ENCODE results near the gene WBP1.
"Not testable (repeated sequence)": the region's sequence is repeated elsewhere in the genome, so short reads cannot be mapped to it uniquely, and the experiment has no call there.

WBP1 gene

DNA sequence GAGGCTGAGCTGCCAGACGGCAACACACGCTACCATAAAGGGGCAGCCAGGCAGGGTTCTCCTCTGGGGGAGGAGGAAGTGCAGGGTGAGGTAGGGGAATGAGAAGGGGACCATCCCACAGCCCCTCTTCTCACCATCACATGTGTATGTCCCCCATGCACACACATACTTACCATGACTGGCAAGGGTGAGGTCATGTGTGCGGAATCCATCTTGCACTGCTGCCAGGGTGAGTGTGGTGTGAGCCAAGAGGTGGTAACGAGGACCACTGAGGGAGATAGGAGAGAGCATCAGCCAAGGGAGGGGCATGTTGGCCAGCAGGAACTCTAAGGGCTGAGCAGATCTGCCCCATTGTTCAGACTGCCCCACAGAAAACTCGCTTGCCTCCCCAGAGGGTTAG is 29.6 kb upstream of the WBP1 start:
- no peak for DNase-seq

DNA sequence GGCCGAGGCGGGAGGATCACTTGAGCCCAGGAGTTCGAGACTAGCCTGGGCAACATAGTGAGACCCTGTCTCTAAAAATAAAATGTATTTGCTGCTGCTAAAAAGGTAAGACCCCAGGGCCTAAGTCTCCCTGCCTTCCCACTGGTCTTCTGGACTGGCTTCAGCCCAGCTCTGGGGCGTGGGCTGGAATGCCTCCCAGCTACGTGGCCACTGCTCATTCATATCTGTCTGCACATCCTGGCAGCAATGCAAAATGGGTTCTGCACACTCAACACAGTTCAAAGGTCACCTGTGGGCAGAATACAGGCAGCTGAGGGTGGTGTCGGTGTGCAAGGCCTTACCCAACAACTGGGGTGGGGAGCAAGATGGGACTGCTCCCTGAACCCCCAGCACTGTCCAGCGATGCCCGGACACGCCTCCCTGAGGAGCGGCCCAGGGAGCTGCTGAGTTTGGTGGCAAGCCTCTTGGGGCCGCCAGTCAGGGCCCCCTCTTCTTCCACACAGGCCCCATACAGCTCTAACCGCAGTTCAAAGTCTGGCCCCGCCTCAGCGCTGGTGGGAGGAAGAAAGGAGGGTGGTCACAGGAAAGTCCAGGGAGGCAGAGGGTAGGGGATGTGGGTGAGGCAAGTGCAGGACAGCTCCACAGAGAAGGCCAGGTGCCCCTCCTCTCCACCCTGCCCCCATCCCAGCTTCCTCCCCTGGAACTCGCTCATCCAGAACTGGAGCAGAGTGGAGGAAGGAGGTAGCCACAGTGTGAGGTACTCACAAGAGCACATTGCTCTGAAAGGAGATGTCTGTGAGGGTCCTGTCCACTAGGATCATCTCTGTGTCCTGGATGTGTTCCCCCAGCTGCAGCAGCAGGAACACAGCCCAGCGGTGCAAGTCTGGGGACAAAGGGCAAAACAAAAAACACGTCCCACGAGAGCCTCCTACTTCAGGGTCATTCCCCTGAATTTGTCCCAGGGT is 28.5 kb upstream of the WBP1 start:
- DNase-seq: no peak

DNA sequence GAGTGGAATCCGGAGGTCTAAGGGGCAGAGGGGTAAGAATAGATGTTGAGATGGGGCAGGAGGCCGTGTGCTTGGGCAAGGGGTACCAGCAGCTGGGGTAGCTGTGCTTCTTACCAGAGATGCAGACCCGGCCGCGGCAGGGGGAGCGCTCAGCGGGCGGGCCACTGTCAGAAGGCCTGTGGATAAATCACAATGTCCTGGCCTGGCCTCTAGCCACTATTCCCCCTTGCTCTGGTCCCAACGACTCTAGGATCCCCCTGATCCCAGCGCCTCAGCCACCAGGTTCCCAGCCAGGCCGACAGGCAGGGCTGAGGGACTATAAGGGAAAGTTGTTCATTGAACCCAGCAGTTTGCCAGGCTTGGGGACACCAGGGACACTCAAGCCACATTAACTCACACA is 27.7 kb upstream of the WBP1 start:
- no peak for DNase-seq

DNA sequence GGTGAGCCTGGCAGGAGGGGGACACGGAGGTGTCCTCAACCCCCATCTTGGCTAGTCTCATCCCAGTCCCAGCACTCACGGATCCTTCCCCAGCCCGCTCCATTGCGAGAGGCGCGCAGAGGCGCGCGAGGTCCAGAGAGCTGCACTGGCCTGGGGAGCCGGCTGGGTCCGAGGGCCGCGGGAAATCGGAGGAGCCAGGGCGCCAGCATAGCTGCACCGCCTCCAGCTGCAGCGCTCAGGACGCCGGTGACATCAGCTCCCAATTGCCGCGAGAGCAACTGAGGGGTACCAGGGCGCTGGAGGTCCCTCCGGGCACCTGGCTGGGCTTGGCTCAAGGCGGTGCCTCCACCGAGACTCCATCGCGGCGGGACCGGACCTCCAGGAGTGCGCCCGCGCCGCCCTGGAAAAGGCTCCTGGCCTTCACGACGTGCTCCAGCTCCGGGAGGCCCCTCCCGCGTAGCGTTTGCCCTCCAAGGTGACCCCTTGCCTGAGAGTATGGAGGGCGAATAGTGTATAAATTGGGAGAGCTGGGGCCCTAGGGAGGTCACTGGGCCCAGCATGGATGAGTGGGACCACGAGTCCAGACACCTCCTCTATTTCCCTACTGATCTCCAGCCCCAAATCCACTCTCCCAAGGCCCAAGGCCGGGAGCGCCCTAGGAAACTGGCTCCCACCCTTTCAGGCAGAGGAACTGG is 22.0 kb upstream of the WBP1 start:
- DNase-seq: no peak

DNA sequence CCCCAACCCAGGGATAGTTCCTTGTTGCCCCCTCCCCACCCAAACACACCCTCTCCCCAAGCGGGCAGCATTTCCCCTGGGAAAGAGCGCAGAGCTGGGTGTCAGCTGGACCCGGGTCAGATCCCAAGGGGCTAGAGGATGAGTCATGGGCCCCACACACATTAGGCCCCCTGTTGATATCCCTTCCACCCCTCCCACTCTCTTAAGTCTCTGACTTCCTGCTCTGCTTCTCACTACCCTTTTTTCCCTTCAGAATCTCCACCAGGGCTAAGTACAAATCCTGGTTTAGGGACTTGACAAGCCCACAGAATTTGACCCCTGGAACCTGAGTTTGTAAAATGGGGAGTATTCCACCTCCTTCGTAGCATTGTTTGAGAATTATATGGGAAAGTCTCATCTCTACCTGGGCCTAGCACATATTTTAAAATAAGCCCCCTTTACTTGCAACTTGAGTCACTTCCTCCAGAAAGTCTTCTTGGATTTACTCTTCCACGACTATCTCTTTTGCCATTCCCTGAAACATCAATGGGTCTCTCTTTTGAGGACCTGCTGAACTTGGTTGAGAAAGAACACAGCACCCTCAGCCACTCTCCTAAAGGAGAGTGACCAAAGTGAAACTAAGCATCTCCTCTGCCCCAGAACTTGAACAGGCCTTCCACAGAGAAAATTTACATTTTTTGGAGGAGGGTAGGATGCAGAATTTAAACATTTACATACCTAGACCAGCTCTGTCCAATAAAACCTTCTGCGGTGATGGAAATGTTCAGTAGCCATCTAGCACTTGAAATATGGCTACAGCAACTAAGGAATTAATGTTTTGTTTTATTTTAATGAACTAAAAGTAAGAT is 21.2 kb upstream of the WBP1 start:
- no peak for DNase-seq

DNA sequence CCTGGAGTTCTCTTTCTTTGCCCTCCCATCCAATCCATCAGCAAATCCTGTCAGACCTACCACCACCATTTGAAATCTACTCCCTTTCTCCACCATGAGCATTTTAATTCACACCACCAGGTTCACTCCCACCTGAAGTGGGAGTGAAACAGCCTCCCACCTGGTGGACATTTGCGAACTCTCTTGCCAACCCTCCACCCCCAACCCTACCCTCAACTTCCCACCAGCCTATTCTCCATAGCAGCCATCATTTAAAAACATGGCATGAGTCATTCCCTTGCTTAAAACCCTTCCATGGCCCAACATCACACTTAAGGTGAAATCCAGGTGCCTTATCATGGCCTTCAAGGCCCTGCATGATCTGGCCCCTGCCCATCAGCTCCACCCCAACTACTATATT is 20.0 kb upstream of the WBP1 start:
- DNase-seq: no peak

DNA sequence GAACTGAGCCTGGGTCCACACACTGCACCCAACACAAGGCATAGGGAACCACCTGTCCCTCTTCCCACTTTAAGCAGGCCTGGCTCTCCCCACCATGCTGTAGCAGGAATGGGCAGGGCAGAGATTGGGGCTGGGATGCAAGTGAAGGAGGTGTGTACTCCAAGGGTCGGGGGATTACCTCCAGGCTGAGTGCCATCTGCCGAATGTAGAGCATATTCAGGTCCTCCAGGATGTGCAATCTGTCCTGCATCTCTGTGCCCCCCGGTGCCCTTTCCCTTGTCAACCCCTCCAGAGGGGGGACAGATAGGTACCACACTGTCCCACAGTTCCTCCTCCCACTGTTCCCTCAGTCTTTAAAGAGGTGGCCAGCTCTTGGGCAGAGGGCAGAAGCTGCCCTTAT is 18.9 kb upstream of the WBP1 start:
- DNase-seq: no peak

DNA sequence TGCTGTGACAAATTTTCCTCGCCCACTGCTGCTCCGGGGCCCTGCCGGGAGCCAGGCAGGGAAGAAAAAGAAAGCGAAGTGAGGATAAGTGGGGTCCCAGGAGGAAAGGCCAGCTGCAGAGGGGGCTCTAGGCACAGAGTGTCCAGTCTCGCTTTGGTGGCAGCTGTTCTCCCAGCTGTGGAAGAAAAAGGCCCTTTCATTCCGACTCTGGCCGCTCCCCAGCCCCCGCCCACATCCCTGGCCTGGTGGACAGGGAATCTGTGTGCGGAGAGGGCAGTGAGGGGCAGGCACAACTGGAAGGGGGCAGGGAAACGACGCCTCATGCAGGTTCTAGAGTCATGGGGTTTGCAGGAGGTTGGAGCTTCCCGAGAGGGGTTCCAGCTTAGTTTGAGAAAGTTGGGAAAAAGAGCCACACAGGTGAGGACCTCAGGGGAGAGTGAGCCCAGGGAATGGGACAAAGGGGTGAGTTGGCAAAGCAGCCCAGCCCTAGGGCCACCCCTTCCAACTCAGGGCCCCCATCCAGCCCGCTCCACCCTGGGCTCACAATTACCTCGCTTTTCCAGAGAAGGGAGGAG is 18.3 kb upstream of the WBP1 start:
- no peak for DNase-seq

DNA sequence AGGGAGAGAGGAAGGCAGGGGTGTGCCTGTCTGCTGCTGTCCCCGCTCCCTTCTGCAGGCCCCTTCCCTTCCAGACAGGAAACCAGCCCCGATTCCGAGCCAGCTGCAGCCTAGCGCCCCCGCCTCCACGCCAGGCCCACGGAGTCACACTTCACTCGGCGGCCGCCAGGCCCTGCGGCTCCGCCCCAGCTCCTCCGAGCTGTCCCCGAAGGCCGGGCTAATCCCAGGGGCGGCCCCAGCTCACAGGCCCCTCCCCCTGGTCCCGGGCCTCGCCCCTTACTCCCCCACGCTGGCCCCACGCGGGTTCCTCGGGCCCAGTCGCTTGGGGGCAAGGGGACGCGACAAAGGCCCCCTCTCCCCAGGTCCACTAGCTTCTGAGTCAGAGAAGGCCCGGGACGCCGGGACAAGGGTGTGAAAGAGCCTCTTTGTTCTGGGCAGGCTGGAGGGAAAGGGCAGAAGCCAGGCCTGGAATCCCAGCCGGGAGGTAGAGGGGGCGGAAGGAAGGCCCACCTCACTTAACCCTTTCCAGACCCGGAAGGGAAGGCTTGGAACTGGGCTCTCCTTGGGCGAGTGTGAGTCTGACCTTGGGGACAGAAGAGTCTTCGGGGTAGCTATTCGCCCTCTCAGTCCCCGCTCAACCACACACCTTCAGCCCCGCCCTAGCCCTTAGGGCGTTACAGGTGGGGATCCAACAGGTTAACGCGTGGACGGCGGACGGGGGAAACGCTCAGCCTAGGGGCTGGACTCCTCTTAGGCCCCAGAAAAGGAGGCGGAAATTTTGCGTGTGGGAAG is 17.7 kb upstream of the WBP1 start:
- DNase-seq: peak; percentile 83

DNA sequence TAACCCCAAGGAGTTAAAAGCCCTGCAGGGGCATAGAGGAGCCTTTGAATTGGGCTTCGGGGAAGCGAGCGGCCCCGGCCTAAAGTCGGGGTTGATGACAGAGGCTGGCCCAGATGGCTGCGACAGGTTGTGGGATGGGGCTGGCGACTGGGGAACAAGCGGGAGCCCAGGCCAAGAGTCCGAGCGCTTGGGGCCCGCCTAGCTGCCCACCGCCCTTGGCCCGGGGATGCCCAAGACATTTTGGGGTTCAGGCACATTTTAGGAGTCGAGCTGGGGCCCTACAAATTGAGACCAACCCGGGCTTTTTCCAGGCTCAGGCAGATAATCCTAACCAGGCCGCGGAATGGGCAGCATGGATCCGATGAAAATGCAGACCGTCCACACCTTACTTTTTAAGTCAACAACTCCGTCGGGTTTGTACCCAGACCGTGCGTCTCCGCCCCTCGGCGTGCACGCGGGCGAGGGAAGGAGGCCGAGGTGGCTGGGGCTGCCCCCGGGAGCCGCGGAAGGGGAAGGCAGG is 17.0 kb upstream of the WBP1 start:
- no peak for DNase-seq

DNA sequence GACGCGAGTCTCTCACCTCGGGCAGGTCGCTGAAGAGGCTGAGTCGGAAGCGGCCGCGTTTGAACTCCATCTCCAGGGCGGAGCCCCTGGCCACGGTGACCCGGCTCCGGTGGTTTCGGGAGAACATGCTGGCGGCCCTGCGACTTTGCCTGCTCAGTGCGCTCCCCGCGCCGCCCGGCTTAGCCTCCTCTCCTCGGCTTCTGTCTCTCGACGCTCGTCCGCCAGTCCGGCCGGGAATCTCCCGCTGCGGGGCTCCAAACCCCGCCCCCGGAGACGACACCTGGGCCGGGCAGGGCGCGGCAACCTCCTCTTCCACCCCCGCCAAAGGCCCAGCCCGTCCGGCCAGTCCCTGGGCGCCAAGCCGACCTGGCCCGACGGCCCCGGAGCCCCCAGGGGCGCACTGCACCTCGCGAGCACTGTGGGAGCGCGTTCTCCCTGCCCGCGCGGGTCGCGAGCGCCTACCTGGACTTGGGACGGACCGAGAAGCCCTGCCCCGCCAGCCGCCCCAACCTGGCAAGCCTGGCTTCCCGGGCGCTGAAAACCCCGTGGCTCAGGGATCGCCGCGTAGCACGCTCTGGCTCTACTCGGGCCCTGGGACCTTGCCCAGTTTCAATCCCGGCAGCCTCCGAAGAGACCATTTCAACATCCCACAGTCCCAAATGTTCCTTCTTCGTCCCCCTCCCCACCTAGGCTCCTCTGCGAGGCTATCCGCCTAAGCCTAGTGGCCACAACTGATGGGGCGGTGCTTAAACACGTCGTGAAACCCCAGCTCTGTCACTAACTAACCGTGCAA is 16.4 kb upstream of the WBP1 start, which contains the start of gene RTKN:
TSS of gene RTKN (minus strand) at position 248 of the 793 bp plus-strand sequence. CDS start at position 127, 121 bp downstream.
- DNase-seq: no peak

DNA sequence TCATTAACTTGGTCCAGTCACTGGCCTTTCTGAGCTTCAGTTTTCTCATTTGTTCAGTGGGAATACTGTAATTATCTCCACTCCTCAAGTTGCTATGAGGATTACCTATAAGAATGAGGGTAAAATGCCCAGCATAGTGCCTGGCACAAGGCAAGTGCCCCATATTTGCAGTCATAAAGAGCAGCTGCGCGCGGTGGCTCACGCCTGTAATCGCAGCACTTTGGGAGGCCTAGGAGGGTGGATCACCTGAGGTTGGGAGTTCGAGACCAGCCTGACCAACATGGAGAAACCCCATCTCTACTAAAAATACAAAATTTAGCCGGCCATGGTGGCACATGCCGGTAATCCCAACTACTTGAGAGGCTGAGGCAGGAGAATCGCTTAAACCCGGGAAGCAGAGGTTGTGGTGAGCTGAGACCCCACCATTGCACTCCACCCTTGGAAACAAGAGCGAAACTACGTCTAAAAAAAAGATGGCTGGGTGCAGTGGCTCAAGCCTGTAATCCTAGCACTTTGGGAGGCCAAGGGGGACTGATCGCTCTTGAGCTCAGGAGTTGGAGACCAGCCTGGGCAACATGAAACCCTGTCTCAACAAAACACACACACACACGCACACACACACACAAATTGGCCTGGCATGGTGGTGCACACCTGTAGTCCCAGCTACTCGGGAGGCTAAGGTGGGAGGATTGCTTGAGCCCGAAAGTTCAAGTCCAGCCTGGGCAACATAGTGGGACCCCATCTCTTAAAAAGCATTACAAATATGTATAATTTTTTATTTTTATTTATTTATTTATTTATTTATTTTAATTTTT is 15.5 kb upstream of the WBP1 start:
- DNase-seq: not testable (repeated sequence)

DNA sequence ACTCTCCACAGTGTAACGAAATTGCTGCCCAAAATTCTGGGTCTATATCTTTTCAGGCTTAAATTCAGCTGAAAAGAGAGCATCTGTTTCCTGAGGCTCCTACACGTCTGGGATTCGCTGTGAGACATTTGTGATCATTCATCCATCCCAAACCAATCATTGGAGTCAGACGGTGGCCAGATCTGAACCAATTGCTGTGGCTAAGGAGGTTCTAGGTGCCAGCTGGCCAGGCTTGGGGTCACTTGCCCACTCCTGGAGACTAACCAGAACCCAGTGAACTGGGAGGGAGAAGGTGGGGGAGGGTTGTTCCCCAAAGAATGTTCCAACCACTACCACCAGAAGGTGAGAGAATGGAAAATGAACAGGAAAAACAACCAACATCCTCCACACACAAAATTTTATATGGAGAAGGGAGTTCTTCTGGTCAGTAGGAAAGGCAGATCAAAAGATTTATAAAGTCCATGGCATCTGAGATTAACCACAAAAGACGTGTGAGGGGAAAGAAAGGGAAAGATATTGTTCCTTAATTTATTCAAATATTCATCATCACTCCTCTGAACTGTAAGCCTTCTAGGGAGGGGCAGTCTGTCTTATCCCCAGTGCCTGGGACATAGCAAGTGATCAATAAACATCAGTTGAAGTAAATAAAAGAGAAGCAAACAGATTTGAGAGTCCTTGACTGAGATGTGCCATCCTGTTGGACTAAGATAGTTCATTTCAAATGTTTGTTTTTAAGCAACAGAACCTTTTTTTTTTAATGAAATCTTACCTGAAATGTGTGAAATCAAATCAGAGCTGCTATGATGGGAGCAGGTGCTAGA is 13.5 kb upstream of the WBP1 start:
- DNase-seq: no peak

DNA sequence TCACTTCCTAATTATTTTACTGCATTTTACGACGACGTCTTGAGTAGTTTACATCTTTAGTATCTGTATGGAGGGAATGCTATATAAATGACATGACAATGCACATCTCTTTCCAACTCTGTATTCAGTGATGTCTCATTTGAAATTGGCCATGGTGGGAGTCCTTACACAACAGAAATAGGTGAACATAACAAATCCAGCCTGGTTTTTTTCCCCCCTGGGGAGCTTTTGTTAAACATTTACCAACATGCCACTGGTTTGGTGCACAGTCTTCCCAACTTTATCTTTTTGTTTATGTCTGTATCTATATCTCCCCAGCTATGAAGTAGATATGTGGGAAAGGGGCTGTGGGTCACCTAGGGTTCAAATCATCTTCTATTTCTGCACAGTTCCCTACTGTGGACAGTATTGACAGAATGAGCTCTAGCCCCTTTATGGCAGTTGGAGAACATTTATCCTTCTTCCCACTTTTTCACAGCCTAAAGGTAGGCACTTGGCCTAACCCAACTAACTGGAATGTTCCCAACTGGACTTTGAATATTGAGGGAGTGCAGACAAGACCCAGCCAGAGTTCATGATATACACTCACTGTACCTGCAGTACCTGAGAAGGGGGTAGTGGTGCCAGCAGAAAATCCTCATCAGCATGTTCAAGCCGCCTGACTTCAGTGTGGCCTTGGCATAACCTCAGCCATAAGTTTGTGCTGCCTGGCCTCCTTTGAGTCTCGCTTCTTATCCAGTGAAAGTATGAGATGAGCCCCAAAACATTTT is 10.8 kb upstream of the WBP1 start:
- DNase-seq: no peak

DNA sequence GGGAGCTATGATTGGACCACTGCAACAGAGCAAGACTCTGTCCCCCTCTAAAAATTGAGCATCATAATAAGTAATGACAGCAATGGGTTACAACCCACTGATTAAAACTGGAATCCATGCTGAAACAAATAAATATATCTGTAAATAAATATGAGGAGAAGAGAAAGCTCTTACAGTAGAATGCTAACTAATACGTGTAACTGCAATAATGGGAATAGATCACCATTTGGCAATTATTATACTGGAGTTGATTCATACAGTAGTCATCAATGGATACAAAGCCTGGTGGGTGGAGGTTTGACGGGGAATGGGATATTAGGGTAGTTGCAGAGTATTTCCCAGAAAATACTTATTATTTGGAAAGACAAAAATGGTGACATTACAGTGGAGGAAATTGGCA is 9.5 kb upstream of the WBP1 start:
- DNase-seq: no peak

DNA sequence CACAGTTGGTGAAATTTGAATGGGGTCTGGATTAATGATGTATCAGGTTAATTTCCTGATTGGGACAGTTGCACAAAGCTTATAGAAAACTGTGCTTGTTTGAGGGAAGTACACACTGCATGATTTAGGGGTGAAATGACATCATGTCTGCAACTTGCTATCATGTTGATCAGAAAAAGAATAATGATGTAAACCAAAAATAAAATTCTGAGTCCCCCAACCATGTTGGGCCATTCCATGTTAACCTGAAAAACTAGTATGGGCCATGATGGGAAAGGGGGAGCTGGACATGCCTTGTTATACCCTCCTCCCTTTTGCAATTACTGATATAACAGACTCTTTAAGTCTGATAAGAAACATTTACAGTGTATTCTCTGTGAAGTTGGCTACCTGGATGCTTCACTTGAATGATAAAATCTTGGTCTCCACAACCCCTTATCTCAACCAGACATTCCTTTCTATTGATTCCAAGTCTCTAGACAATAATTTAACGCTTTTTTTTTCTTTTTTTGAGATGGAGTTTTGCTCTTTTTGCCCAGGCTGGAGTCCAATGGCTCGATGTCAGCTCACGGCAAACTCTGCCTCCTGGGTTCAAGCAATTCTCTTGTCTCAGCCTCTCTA is 7.6 kb upstream of the WBP1 start:
- no peak for DNase-seq

DNA sequence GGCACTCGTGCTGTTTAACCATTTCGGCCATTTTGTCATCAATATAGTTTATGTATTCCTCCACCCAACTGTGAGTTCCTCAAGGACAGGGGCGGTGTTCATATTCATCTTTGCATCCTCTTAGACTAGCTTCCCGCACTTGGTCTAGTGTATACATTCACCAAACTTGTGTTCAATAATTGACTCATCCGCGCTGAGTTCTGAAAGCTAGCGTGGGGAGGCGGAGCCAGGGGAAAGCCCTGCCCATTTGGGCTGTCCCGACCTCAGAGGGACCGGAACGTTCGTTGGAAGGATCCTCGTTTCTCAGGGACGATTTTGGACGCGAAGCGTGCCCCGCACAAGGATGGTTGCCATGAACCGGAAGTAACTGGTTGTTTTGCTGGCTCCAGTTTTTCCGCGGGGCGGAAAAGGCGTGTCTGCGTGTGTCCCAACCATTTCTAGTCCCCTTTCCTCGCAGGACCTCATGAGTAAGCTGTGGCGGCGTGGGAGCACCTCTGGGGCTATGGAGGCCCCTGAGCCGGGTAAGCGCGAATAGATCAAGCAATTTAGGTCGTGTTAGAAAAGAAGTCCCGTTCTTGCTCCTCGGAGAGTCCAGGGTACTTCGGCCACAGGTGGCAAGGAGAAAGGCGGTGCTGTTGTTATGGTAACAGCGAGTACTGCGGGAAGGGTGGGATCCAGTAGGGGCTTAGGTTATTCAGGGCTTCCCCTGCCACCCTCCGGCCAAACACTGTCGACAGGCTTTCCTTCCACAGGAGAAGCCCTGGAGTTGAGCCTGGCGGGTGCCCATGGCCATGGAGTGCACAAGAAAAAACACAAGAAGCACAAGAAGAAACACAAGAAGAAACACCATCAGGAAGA is 3.4 kb upstream of the WBP1 start, which contains the start of gene INO80B:
TSS of gene INO80B (plus strand) at position 434 of the 858 bp plus-strand sequence. CDS start at position 464, 30 bp downstream.
- peak; percentile 98 for DNase-seq
